NOMO-1 treated with dmso at 0.1 percent for 144 hours (cell line): ENCODE measurements around the gene IL33.

Experiments used
- DNase-seq: peaks from one replicate; lab custom pipeline; 2025; ENCODE audit not compliant: unreplicated experiment; lab: John Stamatoyannopoulos, UW

The IL33 gene

GRCh38 chr9:6301858-6302257 lies 86.3 kb downstream of the IL33 start:
- no peak for DNase-seq

GRCh38 chr9:6302417-6302816 lies 86.8 kb downstream of the IL33 start:
- no peak for DNase-seq

- no peak for DNase-seq
Observed at GRCh38 chr9:6304232-6304631, 88.6 kb downstream of the IL33 start.

GRCh38 chr9:6305954-6306563 lies 90.5 kb downstream of the IL33 start:
- DNase-seq = no peak
